ENCODE measurements around the gene CYB5D1.

- TF ChIP-seq CTCF (conservative IDR thresholded peaks at IDR 0.05 in 1 of 2, IDR thresholded peaks at IDR 0.05 in 1 of 2; ENCODE audit: low read depth in 1 of 2, low read length in 2 of 2) (no peak), EZH2 (IDR thresholded peaks at IDR 0.05; ENCODE audit: low read length, missing control alignments) (no peak)
Observed at GRCh38 chr17:7875804-7876370, 18.1 kb downstream of the CYB5D1 start.

All from fibroblast of lung (primary cell).